ENCODE measurements around the gene ZBTB20. TPM values are rescaled to one million over a fixed set of nuclear protein-coding genes. Genes with fewer than 3 reads are reported as not detected.

ZBTB20 gene
- polyA plus RNA-seq, 1 donor from 2014 or later: 4.8 TPM

- Histone ChIP-seq H3K4me2 (ENCODE audit: low read length) (no peak overlapping the region), H3K27me3 (ENCODE audit: insufficient read depth, low read depth, low read length) (no peaks in the 10 kb centered on the region), H3K9ac (ENCODE audit: low read length) (no peak overlapping the region), H3K4me3 (ENCODE audit: low read length) (no peak overlapping the region), H4K20me1 (ENCODE audit: insufficient read depth) (no peaks in the 10 kb centered on the region), H3F3A (ENCODE audit: insufficient read depth, low read length, poor library complexity, severe bottlenecking) (no peaks in the 10 kb centered on the region), H2AFZ (ENCODE audit: low read depth, low read length) (no peak overlapping the region), H3K79me2 (replicated peaks; ENCODE audit: insufficient read depth, low read length) (no peaks in the 10 kb centered on the region), H3K9me3 (ENCODE audit: low read length) (no peaks in the 10 kb centered on the region), H3K9me2 (ENCODE audit: insufficient read depth, low read length) (no peaks in the 10 kb centered on the region), H3K36me3 (ENCODE audit: insufficient read depth, low read length) (no peaks in the 10 kb centered on the region), H3K27ac (ENCODE audit: low read length) (no peak overlapping the region)
- TF ChIP-seq TAF1 (IDR thresholded peaks at IDR 0.05; ENCODE audit: low read depth) (no peak), SMC3 (conservative IDR thresholded peaks at IDR 0.05; ENCODE audit: poor library complexity) (no peak), MXI1 (conservative IDR thresholded peaks at IDR 0.05; ENCODE audit: poor library complexity, severe bottlenecking) (no peak), EP300 (conservative IDR thresholded peaks at IDR 0.05; ENCODE audit: poor library complexity, severe bottlenecking) (no peak), RAD21 (conservative IDR thresholded peaks at IDR 0.05) (no peak), CTCF (IDR thresholded peaks at IDR 0.05; ENCODE audit: poor library complexity, severe bottlenecking) (no peak), POLR2AphosphoS5 (IDR thresholded peaks at IDR 0.05) (no peak), EZH2 (IDR thresholded peaks at IDR 0.05; ENCODE audit: borderline replicate concordance, insufficient read depth, low read length, poor library complexity, severe bottlenecking) (no peak)
- TF ChIP-seq, protein P1, sequence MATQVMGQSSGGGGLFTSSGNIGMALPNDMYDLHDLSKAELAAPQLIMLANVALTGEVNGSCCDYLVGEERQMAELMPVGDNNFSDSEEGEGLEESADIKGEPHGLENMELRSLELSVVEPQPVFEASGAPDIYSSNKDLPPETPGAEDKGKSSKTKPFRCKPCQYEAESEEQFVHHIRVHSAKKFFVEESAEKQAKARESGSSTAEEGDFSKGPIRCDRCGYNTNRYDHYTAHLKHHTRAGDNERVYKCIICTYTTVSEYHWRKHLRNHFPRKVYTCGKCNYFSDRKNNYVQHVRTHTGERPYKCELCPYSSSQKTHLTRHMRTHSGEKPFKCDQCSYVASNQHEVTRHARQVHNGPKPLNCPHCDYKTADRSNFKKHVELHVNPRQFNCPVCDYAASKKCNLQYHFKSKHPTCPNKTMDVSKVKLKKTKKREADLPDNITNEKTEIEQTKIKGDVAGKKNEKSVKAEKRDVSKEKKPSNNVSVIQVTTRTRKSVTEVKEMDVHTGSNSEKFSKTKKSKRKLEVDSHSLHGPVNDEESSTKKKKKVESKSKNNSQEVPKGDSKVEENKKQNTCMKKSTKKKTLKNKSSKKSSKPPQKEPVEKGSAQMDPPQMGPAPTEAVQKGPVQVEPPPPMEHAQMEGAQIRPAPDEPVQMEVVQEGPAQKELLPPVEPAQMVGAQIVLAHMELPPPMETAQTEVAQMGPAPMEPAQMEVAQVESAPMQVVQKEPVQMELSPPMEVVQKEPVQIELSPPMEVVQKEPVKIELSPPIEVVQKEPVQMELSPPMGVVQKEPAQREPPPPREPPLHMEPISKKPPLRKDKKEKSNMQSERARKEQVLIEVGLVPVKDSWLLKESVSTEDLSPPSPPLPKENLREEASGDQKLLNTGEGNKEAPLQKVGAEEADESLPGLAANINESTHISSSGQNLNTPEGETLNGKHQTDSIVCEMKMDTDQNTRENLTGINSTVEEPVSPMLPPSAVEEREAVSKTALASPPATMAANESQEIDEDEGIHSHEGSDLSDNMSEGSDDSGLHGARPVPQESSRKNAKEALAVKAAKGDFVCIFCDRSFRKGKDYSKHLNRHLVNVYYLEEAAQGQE (IDR thresholded peaks at IDR 0.05; ENCODE audit: borderline replicate concordance): no peak
Measured at GRCh38 chr3:114867359-114867758, 279.7 kb downstream of the ZBTB20 start.

DNA sequence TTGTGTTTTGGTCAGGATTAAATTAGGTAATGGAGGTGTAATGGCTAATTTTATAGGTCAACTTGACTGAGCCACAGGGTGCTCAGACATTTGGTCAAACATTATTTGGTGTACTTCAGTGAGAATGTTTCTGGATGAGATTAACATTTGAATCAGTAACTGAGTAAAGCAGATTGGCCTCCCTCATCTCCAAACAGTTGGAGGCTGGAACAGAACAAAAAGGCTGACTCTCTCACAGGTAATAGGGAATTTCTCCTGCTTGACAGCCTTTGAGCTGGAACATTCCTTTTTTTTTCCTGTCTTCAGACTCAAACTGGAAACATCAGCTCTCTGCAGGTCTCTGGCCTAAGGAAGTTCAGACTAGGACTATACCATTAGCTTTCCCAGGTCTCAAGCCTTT lies 280.7 kb downstream of the ZBTB20 start:
- Histone ChIP-seq H3K27me3 (ENCODE audit: insufficient read depth, low read depth, low read length) (no peaks in the 10 kb centered on the region), H4K20me1 (ENCODE audit: insufficient read depth) (no peaks in the 10 kb centered on the region), H3K79me2 (replicated peaks; ENCODE audit: insufficient read depth, low read length) (no peaks in the 10 kb centered on the region), H3K9me2 (ENCODE audit: insufficient read depth, low read length) (no peaks in the 10 kb centered on the region), H3K9me3 (ENCODE audit: low read length) (no peaks in the 10 kb centered on the region), H3K4me2 (ENCODE audit: low read length) (no peak overlapping the region), H2AFZ (ENCODE audit: low read depth, low read length) (no peak overlapping the region), H3K36me3 (ENCODE audit: insufficient read depth, low read length) (no peaks in the 10 kb centered on the region), H3K27ac (ENCODE audit: low read length) (no peak overlapping the region), H3K9ac (ENCODE audit: low read length) (no peak overlapping the region), H3K4me3 (ENCODE audit: low read length) (no peak overlapping the region), H3F3A (ENCODE audit: insufficient read depth, low read length, poor library complexity, severe bottlenecking) (no peaks in the 10 kb centered on the region)
- TF ChIP-seq CTCF (IDR thresholded peaks at IDR 0.05; ENCODE audit: poor library complexity, severe bottlenecking) (no peak), POLR2AphosphoS5 (IDR thresholded peaks at IDR 0.05) (no peak), EP300 (conservative IDR thresholded peaks at IDR 0.05; ENCODE audit: poor library complexity, severe bottlenecking) (no peak), MXI1 (conservative IDR thresholded peaks at IDR 0.05; ENCODE audit: poor library complexity, severe bottlenecking) (no peak), EZH2 (IDR thresholded peaks at IDR 0.05; ENCODE audit: borderline replicate concordance, insufficient read depth, low read length, poor library complexity, severe bottlenecking) (no peak), RAD21 (conservative IDR thresholded peaks at IDR 0.05) (no peak)

Data from neural cell (in vitro differentiated cells).